Lung microvascular endothelial cell (primary cell): ENCODE results near the gene ABHD3. TPM values are rescaled to one million over a fixed set of nuclear protein-coding genes. Genes with fewer than 3 reads are reported as not detected.
"Not testable (repeated sequence)": the region's sequence is repeated elsewhere in the genome, so short reads cannot be mapped to it uniquely, and the experiment has no call there.

ENCODE experiments used
- DNase-seq, 2 donors: peaks; one replicate each; pipeline versions ENCODE4 v3.0.0 to v3.0.0-alpha.2; 2010; ENCODE audit warnings: low read depth in 2 of 2
- total RNA-seq: library from RNA; depleted of rRNA; stranded (reverse); fragments of >200 nt; gene quantifications from 2 replicates; pipeline ENCODE4 v1.2.1, GENCODE V29; 2014

ABHD3 gene
- total RNA-seq, 1 donor from 2014 or later = 6.9 TPM

DNA sequence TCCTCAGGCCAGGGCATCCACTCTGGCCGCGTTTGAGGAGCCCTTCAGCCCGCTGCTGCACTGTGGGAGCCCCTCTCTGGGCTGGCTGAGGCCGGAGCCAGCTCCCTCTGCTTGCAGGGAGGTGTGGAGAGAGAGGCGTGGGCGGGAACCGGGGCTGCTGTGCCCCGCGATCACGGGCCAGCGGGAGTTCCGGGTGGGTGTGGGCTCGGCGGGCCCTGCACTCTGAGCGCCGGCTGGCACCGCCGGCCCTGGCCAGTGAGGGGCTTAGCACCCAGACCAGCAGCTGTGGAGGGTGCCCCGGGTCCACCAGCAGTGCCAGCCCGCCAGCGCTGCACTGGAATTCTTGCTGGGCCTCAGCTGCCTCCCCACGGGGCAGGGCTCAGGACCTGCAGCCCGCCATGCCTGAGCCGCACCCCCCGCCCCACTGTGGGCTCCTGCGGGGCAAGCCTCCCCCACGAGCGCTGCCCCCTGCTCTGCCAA lies 1.9 kb upstream of the ABHD3 start:
- no peak for DNase-seq

DNA sequence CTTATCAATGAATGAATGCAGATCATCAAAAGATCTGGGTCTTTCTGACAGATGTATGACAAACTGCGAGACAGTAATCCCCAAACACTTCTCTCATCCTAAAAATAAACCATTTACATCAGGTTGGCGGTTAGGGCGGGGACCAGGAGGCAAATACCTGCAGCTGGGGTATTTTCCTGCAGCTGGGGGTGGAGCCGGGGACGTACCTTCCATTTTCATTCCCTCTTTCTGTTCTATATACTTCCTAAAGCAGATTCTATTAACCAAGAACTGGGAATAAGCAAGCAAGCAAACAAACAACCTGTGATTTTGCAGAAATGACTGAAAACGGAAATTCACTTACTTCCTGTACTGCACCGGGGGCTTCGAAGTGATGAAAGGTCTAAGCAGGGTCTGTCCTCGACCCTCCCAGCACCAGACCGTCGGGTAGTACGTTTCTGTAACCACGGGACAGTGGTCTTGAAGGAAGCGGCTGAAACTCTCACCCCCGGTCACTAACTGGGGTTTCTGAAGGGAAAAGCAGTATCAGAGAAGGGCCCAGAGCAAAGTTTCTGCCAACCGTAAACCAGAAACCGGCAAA lies 1.2 kb downstream of the ABHD3 start:
- DNase-seq = no peak

DNA sequence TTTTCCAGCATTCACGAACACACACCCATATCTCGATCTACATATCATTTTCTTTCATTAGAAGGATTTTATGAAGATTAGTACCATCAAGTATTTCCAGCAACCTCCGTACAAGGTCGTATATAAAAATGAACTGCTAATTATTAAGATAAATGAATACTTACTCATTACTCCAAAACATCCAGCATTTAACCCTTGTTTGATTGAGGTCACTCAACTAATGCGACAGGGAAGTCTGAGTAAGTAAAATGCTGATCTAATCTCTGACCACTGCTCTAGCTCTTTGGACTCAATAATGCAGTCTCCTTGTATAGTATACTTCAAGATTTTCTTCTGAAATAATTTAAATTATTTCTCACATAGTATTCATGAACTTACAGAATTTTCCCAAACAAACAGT lies 2.0 kb downstream of the ABHD3 start:
- peak in 1 of 2 donors; percentile 10 for DNase-seq

DNA sequence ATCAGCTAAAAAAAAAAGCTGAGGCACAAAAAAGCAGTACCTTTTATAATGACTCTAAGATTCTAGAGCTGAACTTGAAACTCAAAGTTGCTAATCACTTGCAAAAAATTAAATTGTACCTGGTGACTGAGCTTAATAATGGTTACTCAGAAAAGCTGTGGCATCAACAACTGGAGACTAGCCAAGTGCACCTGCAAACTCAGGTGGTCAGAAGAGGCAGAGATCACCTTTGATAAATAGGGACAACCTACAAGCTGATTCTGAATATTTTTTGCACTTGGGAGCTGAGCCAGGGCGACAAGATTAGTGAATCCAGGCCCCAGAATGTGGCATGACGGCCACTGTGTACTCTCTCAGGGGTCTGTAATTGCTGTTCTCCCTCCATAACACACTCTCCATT lies 3.0 kb downstream of the ABHD3 start:
- no peak for DNase-seq

DNA sequence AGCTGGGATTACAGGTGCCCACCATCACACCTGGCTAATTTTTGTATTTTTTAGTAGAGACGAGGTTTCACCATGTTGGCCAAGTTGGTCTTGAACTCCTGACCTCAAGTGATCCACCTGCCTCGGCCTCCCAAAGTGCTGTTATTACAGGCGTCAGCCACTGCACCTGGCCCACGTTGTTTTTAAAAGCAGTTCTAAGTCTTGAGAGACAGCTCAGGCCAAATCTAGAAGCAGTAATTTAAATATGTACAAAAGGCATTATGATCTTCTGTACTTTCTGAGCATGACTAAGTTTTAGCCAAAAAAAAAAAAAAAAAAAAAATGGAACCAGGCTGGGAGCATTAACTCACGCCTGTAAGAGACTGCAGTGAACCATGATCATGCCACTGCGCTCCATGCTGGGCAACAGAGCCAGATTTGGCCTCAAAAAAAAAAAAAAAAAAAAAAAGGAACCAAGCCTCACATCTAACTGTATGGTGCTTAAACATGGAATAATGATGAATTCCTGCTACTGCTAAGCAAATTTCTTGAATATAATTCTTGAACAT lies 4.0 kb downstream of the ABHD3 start:
- DNase-seq = no peak

DNA sequence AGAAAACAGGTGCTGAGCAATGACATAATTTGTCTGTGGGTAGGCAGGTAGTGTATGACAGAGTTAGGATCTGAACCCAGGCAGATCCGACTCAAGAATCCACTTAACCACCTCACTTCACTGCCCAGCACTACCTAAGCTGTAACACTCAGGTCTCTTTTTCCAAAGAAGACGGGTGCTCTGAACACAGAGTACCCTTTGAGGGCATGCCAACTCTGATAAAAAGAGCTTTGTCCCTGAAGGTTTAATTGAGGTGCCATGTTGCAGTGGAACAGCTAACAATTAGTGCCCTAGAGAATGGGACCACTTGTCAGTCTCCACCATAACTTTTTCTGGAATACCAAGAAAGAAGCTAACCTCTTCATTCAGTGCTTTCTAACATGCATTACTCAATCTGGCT lies 11.3 kb downstream of the ABHD3 start:
- DNase-seq = no peak

DNA sequence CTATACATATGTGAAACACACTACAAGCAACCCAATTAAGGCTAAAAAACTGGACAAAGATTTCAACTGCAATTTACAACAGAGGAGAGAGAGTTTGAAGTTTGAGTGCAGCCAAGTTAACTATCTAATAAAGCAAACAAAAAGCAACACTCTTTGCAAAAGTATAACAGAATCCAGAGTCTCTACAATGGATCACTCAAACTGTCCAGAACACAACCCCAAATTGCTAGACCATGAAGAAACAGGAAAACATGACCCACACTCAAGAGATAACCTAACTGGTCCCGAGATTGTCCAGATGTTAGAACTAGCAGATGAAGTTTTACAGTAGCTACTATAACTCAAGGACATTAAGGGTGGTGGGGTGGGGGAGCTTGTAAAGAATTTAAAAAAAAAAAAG lies 14.8 kb downstream of the ABHD3 start:
- DNase-seq = no peak

DNA sequence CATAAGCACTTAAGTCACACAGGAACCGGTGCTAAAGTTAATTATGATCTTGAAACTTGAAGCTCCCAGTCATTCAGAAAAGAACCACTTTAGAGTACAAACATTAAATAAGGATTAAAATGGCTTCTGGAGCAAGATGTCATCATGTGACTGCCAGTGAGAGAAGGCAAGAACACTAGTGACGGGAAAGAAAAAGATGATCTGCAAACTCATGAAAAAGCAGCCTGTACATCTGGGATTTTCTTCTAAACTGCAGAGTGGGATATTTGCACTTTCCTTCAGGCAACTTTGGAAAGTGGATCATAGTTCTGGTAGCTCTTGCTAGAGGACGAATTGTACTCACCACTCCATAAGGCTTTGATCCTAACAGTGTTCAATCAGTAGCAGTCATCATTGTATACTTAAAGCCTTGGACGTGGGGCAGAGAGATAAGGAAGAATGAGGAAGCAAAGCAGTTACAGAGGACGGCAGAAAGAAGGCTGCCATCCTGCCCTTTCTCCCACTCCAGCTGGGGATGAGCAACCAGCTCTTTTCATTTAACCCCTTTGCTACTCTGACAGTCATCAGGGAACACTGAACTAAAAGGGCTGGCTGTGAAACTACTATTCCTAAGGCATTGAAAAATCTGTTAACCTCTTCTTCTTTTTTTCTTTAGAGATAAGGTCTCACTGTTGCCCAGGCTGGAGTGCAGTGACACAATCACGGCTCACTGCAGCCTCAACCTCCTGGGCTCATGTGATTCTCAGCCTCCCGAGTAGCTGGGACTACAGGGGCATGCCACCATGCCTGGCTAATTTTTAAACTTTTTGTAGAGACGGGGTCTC lies 18.1 kb downstream of the ABHD3 start:
- no peak for DNase-seq

DNA sequence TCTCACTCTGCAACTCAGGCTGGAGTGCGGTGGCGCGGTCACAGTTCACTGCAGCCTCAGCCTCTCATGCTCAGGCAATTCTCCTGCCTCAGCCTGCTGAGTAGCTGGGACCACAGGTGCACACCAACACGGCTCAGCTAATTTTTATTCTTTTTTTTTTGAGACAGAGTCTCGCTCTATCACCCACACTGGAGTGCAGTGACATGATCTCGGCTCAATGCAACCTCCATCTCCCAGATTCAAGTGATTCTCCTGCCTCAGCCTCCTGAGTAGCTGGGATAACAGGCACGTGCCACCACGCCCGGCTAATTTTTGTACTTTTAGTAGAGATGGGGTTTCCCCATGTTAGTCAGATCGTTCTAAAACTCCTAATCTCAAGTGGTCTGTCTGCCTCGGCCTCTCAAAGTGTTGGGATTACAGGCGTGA lies 19.0 kb downstream of the ABHD3 start:
- DNase-seq = not testable (repeated sequence)

DNA sequence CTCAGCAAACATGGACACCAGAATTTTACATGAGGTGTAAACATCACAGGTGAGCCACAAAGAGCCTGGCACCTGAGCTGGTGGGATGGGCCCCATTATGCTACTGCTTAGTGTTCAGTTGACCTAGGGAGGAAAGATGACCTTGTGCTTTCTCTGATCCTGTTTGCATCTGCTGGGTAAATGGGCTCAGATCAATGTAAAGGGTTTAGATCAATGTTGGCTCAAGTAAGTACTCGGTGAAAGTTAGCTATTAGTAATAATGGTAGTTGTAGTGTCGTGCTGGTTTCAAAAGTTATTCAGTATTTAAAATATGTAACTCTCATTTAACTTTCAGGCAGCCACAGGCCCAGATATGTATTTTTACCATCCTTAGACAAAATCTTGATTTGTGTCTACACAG lies 19.8 kb downstream of the ABHD3 start:
- DNase-seq = no peak

DNA sequence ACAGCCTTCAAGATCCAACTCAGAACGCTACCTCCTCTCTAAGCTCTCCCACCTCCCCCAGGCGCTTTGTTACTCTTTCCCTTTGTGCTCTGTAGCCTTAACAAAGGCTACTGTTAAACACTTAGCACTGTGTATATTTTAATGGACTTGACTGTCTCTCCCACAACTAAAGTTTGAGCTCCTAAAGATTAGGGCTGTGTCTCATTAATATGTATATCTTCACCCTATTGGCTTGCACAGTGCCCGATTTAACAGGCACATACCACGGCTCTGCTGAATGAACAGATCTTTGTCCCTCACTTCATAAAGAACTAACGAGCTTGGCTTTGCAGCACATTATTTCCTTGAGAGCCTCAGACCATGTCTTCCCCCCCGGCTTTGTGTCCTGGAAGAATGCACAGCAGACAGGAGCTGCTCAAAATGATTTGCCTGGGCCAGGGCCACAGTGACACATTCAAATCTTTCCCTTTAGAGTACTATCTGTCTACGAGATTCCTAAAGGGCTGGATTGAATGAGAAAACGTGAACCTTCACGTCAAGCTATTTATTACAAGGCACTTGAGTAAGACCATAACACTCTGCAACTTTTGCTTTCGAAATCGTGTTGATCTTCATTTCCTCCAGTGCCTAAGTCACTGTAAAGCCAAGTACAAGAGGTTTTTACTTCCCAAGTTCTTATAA lies 22.1 kb downstream of the ABHD3 start:
- DNase-seq = peak in 1 of 2 donors; percentile 88

DNA sequence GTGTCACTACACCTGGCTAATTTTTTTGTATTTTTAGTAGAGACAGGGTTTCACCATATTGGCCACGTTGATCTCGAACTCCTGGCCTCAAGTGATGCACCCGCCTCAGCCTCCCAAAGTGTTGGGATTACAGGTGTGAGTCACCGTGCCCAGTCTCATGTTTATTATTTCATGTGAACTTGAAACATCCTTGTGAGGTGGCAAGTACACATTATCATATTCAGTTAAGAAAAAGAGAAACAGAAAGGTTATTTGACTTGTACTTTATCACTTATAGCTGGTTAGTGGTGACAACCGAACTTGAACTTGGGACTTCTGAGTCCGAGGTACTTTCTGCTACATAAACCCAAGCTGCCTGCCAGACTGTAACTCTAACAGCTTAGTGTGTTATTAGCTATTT lies 24.4 kb downstream of the ABHD3 start:
- DNase-seq = no peak

DNA sequence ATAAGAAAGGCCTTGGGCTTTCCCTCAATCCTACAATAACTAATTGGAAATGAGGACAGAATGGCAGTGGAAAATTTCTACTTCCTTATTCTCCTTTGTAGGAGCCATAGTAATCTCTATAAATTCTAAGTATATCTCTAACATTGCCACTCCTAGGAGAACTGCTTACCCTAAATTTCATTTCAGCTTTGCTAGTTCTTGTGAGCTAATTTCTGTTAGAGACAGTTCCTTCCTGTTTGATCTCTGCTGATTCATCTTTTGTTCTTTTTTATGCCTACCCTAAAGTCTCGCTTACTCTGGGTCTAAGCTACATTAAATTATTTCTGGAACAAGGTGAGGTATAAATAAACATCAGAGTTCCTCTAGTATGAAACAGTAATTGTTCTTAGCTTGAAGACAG lies 25.7 kb downstream of the ABHD3 start:
- peak; percentile 8 to 43 for DNase-seq

DNA sequence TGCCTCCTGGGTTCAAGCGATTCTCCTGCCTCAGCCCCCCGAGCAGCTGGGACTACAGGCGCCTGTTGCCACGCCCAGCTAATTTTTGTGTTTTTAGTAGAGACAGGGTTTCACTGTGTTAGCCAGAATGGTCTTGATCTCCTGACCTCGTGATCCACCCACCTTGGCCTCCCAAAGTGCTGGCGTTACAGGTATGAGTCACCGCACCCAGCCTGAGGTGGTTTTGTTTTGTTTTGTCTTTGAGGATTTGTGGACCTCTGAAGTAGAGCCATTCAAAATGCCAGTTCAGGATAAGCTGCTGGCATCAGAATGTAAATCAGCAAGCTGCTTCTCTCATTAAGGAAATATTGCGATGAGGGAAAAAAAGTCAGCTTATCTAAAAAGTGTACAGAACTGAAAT lies 29.2 kb downstream of the ABHD3 start:
- not testable (repeated sequence) for DNase-seq

DNA sequence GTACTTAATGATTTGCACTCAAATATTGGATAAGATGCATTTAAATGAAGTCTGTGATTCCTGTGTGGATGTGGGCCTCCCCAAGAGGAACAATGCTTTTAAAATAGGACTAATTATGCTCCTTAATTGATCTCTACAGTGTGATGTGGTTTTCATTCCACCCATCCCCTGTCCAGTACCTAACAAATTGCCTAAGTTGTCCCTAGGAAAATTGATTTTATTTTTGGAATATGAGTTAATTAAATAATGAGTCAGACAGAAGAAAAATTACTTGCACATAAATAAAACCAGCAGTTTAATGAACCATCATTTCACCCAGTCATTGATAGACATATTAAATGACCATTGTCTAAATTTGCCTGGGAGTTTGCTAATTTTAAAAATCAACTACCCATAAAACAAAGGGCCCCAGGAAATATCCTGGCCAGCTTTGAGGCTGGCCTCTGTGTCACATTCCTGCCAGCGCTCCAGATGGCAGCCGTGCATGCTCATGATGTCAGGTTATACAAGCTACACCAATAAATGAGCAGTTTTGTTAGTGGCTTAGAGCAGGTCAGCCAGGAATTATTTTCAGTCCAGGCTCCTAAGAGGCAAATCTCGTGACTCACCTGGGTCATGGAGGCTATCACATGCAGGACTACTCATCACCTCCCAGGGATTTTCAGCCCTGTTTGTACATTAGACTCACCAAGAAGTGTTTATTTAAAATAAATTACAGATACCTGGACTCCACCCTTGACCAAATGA lies 31.9 kb downstream of the ABHD3 start:
- peak in 1 of 2 donors; percentile 31 for DNase-seq

DNA sequence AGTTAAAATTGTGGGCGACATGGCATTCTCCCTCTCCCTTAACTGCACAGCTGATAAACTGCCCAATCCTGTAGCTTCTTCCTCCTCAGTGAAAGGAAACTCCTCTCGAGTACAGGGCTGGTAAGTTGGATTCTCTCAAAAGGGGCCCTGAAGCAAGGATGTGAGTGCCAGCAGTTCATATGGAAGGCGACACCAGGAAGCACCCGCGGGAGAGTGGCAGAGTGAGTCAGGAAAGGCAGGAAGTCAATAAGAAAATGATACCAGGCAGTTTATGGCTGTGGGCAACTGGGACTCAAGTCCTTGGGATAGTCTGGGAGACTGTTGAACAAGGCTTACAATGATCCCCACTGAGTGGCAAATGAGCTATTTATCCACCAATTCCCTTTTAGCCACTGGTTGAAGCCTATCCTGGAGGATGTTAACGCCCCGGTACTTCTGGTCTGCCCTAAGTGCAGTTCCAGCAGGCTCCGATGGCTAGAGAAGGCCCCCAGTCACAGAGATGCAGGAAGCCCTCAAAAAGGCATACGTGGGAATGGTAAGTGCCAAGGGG lies 34.8 kb downstream of the ABHD3 start:
- peak in 1 of 2 donors; percentile 34 for DNase-seq

DNA sequence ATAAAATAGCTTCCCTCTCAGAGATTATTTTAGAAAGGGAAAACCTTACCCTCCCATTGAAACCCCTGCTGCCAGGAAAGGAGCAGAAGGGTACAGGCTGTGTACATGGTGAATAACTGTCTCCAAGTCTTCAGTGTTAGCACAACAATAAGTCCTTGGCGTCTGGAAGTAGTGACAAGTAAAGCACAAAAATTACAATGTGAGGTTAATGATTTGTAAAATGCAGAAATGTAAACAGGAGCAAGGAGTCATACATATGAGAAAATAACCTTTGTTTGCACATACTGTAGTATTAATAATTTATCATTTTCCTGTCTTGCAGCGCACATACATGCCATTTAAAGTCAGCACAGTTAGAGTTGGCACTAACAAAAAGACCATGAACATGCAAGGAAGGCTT lies 40.5 kb downstream of the ABHD3 start:
- no peak for DNase-seq

DNA sequence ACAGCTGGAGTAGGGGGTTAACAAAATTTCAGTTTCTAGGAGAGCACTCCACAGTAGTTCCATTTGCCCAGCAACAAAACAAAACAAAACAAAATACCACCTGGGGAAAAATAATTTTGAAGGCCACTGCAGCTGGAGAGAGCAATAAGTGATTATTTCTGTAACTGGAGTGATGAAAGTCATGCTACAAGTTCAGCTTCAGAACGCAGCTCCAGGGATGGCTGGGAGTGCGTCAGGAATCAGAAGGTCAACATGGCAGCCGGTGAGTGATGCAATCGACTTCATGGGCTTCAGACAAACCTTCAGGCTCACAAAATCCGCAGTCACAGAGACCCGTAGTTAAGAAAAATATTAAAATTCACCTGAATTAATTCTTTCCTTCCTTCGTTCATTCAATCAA lies 41.0 kb downstream of the ABHD3 start:
- no peak for DNase-seq

DNA sequence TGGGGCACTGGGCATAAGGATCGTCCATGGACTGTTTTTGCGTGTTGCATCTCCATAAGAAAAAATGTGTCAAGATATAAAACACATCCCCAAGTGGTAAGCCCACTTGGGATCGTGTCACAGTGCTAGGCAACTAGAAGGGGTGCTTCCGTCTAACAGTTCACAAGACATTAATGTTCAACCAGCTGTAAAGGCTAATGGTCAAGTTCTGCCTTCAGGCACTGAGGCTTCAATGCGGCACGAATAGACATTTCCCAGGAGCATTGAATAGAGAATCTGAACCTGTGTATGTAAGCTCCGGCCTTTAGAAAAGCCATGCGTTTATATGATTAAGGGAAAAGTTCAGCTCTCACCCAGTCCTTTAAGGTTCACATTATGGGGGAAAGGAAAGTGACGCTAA lies 42.0 kb downstream of the ABHD3 start:
- DNase-seq = no peak

DNA sequence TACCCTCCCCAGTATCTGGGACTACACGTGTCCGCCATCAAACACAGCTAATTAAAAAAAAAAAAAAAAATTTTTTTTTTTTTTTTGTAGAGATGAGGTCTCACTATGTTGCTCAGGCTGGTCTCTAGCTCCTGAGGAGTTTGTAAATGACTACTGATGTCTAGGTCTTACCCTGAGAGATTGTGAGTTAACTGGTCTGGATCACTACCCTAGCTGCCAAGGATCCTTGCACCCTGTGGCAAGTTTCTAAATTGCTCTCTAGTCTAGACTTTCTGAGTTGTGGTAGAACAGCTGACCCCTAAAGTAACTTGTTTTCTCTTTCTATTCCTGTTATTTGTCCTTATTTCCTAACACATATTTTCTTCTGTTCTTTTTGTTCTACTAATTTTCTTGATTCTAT lies 44.5 kb downstream of the ABHD3 start:
- DNase-seq = no peak

DNA sequence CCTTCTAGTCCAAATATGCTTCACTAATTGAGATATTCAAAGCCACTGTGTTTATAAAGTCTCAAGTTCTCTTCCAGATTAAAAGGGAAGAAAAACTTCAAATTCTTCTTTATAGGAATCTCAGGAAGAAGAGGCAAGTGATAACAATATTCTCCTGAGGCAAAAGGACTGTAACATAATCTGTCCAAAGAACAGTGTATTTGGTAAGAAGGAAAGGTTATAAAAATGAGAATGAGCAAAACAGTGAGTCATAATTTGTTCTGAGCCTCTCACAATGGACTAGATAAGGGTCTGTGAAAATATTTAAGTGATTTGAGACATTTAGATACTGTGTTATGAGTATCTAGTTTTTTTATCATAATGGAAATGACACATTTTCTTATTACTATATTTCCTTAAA lies 48.2 kb downstream of the ABHD3 start:
- peak in 1 of 2 donors; percentile 16 for DNase-seq
